Mammary epithelial cell (primary cell): Measurements from ENCODE around the gene GFPT1.

Experiments
- EZH2 ChIP-seq: IDR thresholded peaks from 2 replicates; pipeline ENCODE4 v1.6.1; 2012; ENCODE audit warnings: low read length, inconsistent platforms, borderline replicate concordance
- TF ChIP-seq, protein P1 (sequence below), 2 donors: IDR thresholded peaks in 1 of 2; conservative IDR thresholded peaks in 1 of 2; 2 replicates each; pipeline ENCODE4 v1.5.1; 2011 to 2012; ENCODE audit warnings: inconsistent platforms in 2 of 2, low read length in 2 of 2, mild to moderate bottlenecking in 2 of 2, control low read depth in 1 of 2, low read depth in 1 of 2; ENCODE audit not compliant: insufficient read depth in 1 of 2; ENCODE audit errors: extremely low read depth in 1 of 2

DNA sequence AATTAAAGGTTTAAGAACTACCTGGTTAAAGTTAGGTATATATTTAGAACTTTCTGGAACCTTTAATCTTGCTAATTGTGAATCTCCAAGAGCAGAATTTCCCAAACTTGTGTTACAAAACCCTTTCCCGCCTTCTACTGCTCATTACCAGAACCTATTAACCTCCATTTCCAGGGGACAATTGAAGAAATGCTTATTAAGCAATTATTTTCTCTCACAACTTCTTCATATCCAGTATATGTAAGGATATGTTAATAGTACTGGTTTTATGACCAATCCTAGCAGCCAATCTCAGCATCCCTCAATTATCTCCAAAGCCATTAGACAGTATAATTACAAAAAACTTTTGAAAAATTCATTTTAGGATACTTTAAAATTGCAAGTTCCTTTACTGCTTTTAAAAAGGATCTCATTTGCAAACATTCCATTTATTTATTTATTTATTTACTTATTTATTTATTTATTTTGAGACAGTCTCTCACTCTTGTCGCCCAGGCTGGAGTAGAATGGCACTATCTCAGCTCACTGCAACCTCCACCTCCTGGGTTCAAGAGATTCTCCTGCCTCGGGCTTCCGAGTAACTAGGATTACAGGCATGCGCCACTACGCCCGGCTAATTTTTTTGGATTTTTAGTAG lies 3.7 kb downstream of the GFPT1 start:
- TF ChIP-seq, protein P1, sequence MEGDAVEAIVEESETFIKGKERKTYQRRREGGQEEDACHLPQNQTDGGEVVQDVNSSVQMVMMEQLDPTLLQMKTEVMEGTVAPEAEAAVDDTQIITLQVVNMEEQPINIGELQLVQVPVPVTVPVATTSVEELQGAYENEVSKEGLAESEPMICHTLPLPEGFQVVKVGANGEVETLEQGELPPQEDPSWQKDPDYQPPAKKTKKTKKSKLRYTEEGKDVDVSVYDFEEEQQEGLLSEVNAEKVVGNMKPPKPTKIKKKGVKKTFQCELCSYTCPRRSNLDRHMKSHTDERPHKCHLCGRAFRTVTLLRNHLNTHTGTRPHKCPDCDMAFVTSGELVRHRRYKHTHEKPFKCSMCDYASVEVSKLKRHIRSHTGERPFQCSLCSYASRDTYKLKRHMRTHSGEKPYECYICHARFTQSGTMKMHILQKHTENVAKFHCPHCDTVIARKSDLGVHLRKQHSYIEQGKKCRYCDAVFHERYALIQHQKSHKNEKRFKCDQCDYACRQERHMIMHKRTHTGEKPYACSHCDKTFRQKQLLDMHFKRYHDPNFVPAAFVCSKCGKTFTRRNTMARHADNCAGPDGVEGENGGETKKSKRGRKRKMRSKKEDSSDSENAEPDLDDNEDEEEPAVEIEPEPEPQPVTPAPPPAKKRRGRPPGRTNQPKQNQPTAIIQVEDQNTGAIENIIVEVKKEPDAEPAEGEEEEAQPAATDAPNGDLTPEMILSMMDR (conservative IDR thresholded peaks at IDR 0.05 in 1 of 2, IDR thresholded peaks at IDR 0.05 in 1 of 2; ENCODE audit: extremely low read depth in 1 of 2, insufficient read depth in 1 of 2, low read depth in 1 of 2, low read length in 2 of 2): no peak
- no peak for TF ChIP-seq EZH2
